ENCODE data around the gene CASQ2. TPM values are rescaled to one million over a fixed set of nuclear protein-coding genes. Genes with fewer than 3 reads are reported as not detected.

The CASQ2 gene
- total and polyA plus RNA-seq, 2 donors (not counting 3 experiments of a cell fraction or from before 2014, with no cell fraction given): not detected

- H3K36me3 ChIP-seq (ENCODE audit: control insufficient read depth in 2 of 2, extremely low read depth in 1 of 2, insufficient read depth in 2 of 2, low read length in 2 of 2): no peaks in the 10 kb centered on the region
- ChIA-PET POLR2A (no interaction called here), CTCF (interaction anchor here (0.9 to 1.4 kb wide), 2 partner anchors 16 to 147 kb away, joined by 3 to 4 read pairs; no protein-coding TSS in a partner anchor)
- no peaks in the 10 kb centered on the region for H4K20me1 ChIP-seq (replicated peaks; ENCODE audit: control insufficient read depth, extremely low read depth, insufficient read depth, low read length)
- FAIRE-seq (no peak), DNase-seq (ENCODE audit: low read depth, low spot score) (no peak)
- dilution Hi-C loops (cut with MboI; ENCODE audit: extremely low pct_ligation_motif_present, low sequenced_read_pairs): no loop called here
- H3K9ac ChIP-seq (replicated peaks; ENCODE audit: extremely low read depth, insufficient read depth, low read length): no peak overlapping the region
- no peaks in the 10 kb centered on the region for H3K79me2 ChIP-seq (ENCODE audit: control insufficient read depth, insufficient read depth, low read length)
- intact Hi-C loops (cut with micrococcal nuclease): no loop called here
- H3K27ac ChIP-seq (ENCODE audit: insufficient read depth, low read depth, low read length): no peak overlapping the region
- H3K4me3 ChIP-seq (replicated peaks in 1 of 3; ENCODE audit: insufficient read depth in 1 of 3, low read depth in 1 of 3, low read length in 3 of 3): no peak overlapping the region
- no peaks in the 10 kb centered on the region for H3K9me1 ChIP-seq (replicated peaks; ENCODE audit: control insufficient read depth, extremely low read depth, insufficient read depth, low read length)
- no peak overlapping the region for H2AFZ ChIP-seq (ENCODE audit: low read depth, low read length)
- H3K4me1 ChIP-seq (ENCODE audit: control insufficient read depth, extremely low read depth, insufficient read depth, low read length): no peaks in the 10 kb centered on the region
- no peaks in the 10 kb centered on the region for H3K27me3 ChIP-seq (ENCODE audit: control insufficient read depth in 2 of 2, insufficient read depth in 2 of 2, low read length in 2 of 2)
- H3K4me2 ChIP-seq (ENCODE audit: insufficient read depth, low read length): no peak overlapping the region
- BruUV-seq (replicated peaks): no TSS peak
- no peaks in the 10 kb centered on the region for H3K9me3 ChIP-seq (replicated peaks; ENCODE audit: control insufficient read depth, insufficient read depth, low read length)
- TF ChIP-seq CTCF (IDR thresholded peaks at IDR 0.05; ENCODE audit: extremely low read depth in 1 of 2, insufficient read depth in 1 of 2, low read depth in 1 of 2, low read length in 2 of 2) (no peak), FOS (IDR thresholded peaks at IDR 0.05; ENCODE audit: borderline replicate concordance, insufficient read depth, low read length) (no peak), MYC (IDR thresholded peaks at IDR 0.05; ENCODE audit: low read depth, low read length) (no peak), EZH2 (IDR thresholded peaks at IDR 0.05; ENCODE audit: borderline replicate concordance, low read depth, low read length, severe bottlenecking) (no peak), POLR2A (IDR thresholded peaks at IDR 0.05; ENCODE audit: low read depth, low read length) (no peak), JUN (IDR thresholded peaks at IDR 0.05; ENCODE audit: borderline replicate concordance, insufficient read depth, insufficient read length, low read depth) (no peak), POLR2AphosphoS5 (IDR thresholded peaks at IDR 0.05; ENCODE audit: insufficient read depth, low read depth, low read length) (no peak), GATA2 (IDR thresholded peaks at IDR 0.05; ENCODE audit: insufficient read depth, insufficient read length, low read depth, low read length) (no peak), MAX (IDR thresholded peaks at IDR 0.05; ENCODE audit: insufficient read depth, insufficient read length) (no peak)
Observed at GRCh38 chr1:115755456-115756370, 12.8 kb downstream of the CASQ2 start.

All from endothelial cell of umbilical vein (primary cell).